ENCODE measurements around the gene SLC12A7. TPM values are rescaled to one million over a fixed set of nuclear protein-coding genes. Genes with fewer than 3 reads are reported as not detected.

Gene SLC12A7
- total and polyA plus RNA-seq, 12 donors = 1.3 to 52.6 (median 24.4) TPM

DNA sequence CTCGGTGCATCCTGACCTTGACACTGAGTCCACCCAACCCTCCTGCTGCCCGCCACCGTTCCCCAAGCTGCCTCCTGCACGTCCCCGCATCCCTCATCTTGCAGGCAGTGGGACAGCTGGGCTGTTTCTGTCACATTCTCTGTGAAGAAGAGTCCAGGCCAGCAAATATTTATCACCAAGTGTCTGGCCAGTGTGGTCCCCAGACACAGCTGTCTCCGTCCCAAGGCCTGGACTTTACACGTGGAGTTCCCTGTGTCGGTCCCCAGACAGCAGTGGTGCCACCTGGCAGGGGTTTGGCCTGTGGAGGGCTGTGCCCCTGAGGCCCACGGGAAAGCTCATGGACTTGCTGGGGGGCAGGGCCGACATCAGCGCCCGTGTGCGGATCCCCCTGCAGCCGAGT is 9.2 kb upstream of the SLC12A7 start:
- Histone ChIP-seq H3K27ac (no peak overlapping the region), H3K36me3 (replicated peaks in 1 of 2) (no peaks in the 10 kb centered on the region), H3K4me1 (replicated peaks in 1 of 2) (peaks cover 3 to 10% of the 10 kb centered on the region in 2 donors), H3K9me3 (replicated peaks in 1 of 3) (no peaks in the 10 kb centered on the region), H3K27me3 (no peaks in the 10 kb centered on the region), H3K4me3 (no peak overlapping the region)
- 76 to 92% (median 84%) methylated on average over 8 to 14 of the region's 14 CpGs for WGBS, 4 donors
- intact Hi-C loops (cut with DNase I) = no loop called here
- TF ChIP-seq POLR2A (IDR thresholded peaks at IDR 0.05) = no peak
- TF ChIP-seq, protein P1, sequence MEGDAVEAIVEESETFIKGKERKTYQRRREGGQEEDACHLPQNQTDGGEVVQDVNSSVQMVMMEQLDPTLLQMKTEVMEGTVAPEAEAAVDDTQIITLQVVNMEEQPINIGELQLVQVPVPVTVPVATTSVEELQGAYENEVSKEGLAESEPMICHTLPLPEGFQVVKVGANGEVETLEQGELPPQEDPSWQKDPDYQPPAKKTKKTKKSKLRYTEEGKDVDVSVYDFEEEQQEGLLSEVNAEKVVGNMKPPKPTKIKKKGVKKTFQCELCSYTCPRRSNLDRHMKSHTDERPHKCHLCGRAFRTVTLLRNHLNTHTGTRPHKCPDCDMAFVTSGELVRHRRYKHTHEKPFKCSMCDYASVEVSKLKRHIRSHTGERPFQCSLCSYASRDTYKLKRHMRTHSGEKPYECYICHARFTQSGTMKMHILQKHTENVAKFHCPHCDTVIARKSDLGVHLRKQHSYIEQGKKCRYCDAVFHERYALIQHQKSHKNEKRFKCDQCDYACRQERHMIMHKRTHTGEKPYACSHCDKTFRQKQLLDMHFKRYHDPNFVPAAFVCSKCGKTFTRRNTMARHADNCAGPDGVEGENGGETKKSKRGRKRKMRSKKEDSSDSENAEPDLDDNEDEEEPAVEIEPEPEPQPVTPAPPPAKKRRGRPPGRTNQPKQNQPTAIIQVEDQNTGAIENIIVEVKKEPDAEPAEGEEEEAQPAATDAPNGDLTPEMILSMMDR (IDR thresholded peaks at IDR 0.05) = no peak
- DNase-seq = no peak

DNA sequence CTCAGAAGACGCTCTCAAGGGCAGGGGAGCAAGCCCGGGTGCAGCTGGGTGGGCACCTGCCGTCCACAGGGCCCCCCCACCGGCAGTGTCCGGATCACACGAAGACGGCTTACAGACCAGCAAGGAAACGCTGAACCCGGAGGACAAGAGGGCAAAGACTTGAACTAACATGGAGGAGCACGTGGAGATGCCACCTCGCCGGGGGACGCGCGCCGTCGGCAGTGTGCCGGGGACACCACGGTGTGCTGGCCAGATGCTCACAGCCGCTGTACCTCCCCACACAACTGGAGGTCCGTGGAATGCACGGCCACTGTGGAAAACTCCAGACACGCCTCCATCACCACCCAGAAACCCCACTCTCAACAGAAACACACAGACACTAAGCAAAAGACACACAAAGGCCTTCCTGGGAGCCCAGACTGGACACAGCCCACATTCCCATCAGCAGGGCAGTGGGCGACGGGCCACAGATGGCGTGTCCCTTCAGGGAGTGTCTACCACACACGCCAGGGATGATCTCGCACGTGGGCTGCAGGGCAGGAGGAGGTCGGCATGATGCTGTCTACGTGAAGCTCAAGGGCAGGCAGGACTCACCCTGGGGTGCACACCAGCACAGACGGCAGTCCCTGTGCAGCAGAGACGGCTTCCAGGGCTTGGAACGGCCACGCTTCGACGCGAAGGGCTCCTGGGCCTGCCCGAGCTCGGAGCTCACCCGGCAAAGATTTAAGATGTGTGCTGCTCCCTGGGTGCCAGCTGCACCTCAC is 8.6 kb upstream of the SLC12A7 start:
- peaks cover 3 to 10% of the 10 kb centered on the region in 2 donors for H3K4me1 ChIP-seq (replicated peaks in 1 of 2)
- 83 to 89% (median 89%) methylated on average over 18 to 41 of the region's 41 CpGs for WGBS, 4 donors

DNA sequence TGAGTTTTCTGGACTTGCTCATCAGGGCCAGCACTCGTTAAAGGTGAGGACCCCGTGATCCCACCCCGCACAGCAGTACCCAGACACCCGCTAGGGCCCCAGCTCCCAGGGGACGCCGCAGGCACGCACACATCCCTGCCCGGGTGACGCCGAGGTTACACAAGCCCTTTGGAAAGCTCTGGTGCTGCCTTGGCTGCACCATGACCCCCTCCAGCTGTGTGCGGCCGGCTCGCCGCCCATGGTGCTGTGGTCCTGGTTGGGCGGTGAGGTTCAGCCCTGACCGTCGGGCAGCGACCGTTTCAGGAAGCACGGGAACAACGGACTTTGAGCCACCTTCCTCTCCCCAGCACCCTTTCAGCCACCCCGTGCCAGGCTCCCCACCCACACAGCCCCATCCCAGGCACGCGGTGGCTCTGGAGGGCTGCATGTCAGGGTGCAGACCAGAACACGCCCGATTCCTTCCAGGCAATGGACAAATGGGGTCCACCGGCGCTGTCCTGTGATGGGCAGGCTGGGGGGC is 7.5 kb upstream of the SLC12A7 start:
- Histone ChIP-seq H3K9me3 (replicated peaks in 1 of 3) (no peaks in the 10 kb centered on the region), H3K36me3 (replicated peaks in 1 of 2) (no peaks in the 10 kb centered on the region), H3K27ac (no peak overlapping the region), H3K4me1 (replicated peaks in 1 of 2) (peaks cover 3 to 10% of the 10 kb centered on the region in 2 donors), H3K4me3 (no peak overlapping the region), H3K27me3 (no peaks in the 10 kb centered on the region)
- DNase-seq = no peak
- TF ChIP-seq, protein P1 (IDR thresholded peaks at IDR 0.05) = no peak
- no peak for TF ChIP-seq POLR2A (IDR thresholded peaks at IDR 0.05)
- intact Hi-C loops (cut with DNase I) = no loop called here
- 92 to 94% (median 92%) methylated on average over 4 to 28 of the region's 28 CpGs for WGBS, 4 donors

More for the DNA sequence above, 8.6 kb upstream of the SLC12A7 start:
- no peaks in the 10 kb centered on the region for H3K27me3 ChIP-seq
- intact Hi-C loops (cut with DNase I) = no loop called here
- no peak for DNase-seq
- H3K4me3 ChIP-seq = no peak overlapping the region
- H3K9me3 ChIP-seq (replicated peaks in 1 of 3) = no peaks in the 10 kb centered on the region
- H3K36me3 ChIP-seq (replicated peaks in 1 of 2) = no peaks in the 10 kb centered on the region
- no peak overlapping the region for H3K27ac ChIP-seq
- TF ChIP-seq, protein P1 (IDR thresholded peaks at IDR 0.05) = no peak
- TF ChIP-seq POLR2A (IDR thresholded peaks at IDR 0.05) = no peak

DNA sequence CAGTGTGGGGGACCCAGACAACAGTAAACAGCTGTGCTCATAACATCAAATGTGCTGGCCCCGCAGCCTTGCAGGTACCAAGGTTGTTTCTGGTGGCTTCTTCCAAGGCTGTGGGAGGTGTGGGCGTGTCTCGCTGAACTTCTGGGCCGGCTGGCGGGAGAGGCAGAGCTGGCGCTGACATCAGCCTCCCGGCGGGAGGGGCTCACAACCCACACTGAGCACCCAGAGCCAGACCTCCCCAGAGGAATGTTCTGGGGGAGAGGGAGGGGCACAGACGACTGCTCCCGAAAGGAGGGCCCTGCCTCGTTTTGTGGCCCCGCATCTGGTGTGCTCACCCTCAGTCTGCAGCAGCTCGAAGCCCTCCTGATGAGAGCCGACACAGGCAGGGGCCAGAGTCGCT is 6.9 kb upstream of the SLC12A7 start:
- H3K27ac ChIP-seq = peak overlapping the region in 2 of 5 donors; percentile 28 to 56
- H3K27me3 ChIP-seq = no peaks in the 10 kb centered on the region
- H3K4me3 ChIP-seq = no peak overlapping the region
- no peaks in the 10 kb centered on the region for H3K36me3 ChIP-seq (replicated peaks in 1 of 2)
- WGBS, 4 donors = 42 to 55% (median 49%) methylated on average over 3 to 15 of the region's 15 CpGs; no CpG with 5 or more reads in 1 of the 4 donors
- H3K9me3 ChIP-seq (replicated peaks in 1 of 3) = no peaks in the 10 kb centered on the region
- H3K4me1 ChIP-seq (replicated peaks in 1 of 2) = peaks cover 3 to 10% of the 10 kb centered on the region in 2 donors
- peak in 4 of 7 donors; percentile 43 to 67 (median 49) for DNase-seq
- intact Hi-C loops (cut with DNase I) = no loop called here
- TF ChIP-seq, protein P1 (IDR thresholded peaks at IDR 0.05) = no peak
- TF ChIP-seq POLR2A (IDR thresholded peaks at IDR 0.05) = no peak
